HUES48 (cell line): ENCODE data around the gene SEPTIN1.
"Not testable (repeated sequence)": the region's sequence is repeated elsewhere in the genome, so short reads cannot be mapped to it uniquely, and the experiment has no call there.

Experiments
- H3K27ac ChIP-seq: one replicate; pipeline ENCODE4 v1.7.0; 2013; ENCODE audit warnings: low read depth, low read length, inconsistent platforms
- H3K27me3 ChIP-seq: 2 replicates; pipeline ENCODE4 v1.6.1; 2013; ENCODE audit warnings: mild to moderate bottlenecking, low read length; ENCODE audit not compliant: control insufficient read depth, insufficient read depth
- H3K36me3 ChIP-seq: 2 replicates; pipeline ENCODE4 v1.6.1; 2013; ENCODE audit warnings: low read length; ENCODE audit not compliant: control insufficient read depth, insufficient read depth
- H3K4me1 ChIP-seq: 2 replicates; pipeline ENCODE4 v1.6.1; 2013; ENCODE audit warnings: mild to moderate bottlenecking, low read length; ENCODE audit not compliant: control insufficient read depth, insufficient read depth
- H3K4me3 ChIP-seq: 2 replicates; pipeline ENCODE4 v1.5.1; 2013; ENCODE audit warnings: mild to moderate bottlenecking, low read depth, low read length
- H3K9ac ChIP-seq: 2 replicates; pipeline ENCODE4 v1.6.1; 2013; ENCODE audit warnings: mild to moderate bottlenecking, low read depth, low read length, moderate library complexity
- H3K9me3 ChIP-seq: 2 replicates; pipeline ENCODE4 v1.6.1; 2013; ENCODE audit warnings: low read length; ENCODE audit not compliant: control insufficient read depth, insufficient read depth

Gene SEPTIN1

GRCh38 chr16:30346286-30346685, 36.1 kb downstream of the SEPTIN1 start:
- Histone ChIP-seq H3K27me3 (no peaks in the 10 kb centered on the region), H3K4me1 (no peaks in the 10 kb centered on the region), H3K4me3 (no peak overlapping the region), H3K27ac (no peak overlapping the region), H3K9ac (no peak overlapping the region), H3K9me3 (no peaks in the 10 kb centered on the region), H3K36me3 (peaks cover 17% of the 10 kb centered on the region)

- not testable (repeated sequence) for H3K4me3 ChIP-seq, H3K27ac ChIP-seq, H3K27me3 ChIP-seq, H3K4me1 ChIP-seq, H3K9me3 ChIP-seq, H3K36me3 ChIP-seq, H3K9ac ChIP-seq
Measured at GRCh38 chr16:30343491-30343820, 38.9 kb downstream of the SEPTIN1 start.

- Histone ChIP-seq H3K4me3 (no peak overlapping the region), H3K9me3 (no peaks in the 10 kb centered on the region), H3K27ac (no peak overlapping the region), H3K4me1 (no peaks in the 10 kb centered on the region), H3K9ac (no peak overlapping the region), H3K36me3 (no peaks in the 10 kb centered on the region), H3K27me3 (no peaks in the 10 kb centered on the region)
Measured at GRCh38 chr16:30342751-30343490, 39.4 kb downstream of the SEPTIN1 start.

DNA sequence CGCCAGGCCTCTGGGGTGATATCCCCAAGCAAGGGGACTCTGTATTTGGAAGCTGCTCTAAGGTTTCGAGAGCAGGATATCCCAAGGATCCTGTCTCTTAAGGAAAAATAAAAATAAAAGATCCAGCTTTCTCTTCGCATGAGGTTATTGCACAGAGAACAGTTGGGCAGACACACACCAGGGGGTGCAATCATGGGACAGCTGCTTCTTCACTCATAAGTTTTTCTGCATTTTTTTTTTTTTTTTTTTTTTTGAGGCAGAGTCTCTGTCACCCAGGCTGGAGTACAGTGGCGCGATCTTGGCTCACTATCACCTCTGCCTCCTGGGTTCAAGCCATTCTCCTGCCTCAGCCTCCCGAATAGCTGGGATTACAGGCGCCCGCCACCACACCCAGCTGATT, 40.4 kb downstream of the SEPTIN1 start:
- not testable (repeated sequence) for H3K9ac ChIP-seq, H3K27ac ChIP-seq, H3K4me1 ChIP-seq, H3K27me3 ChIP-seq, H3K36me3 ChIP-seq, H3K9me3 ChIP-seq, H3K4me3 ChIP-seq

GRCh38 chr16:30340621-30341020, 41.7 kb downstream of the SEPTIN1 start:
- Histone ChIP-seq H3K4me1 (peaks cover 3% of the 10 kb centered on the region; the same call in 1 of the 2 replicates), H3K4me3 (no peak overlapping the region)

GRCh38 chr16:30338715-30339114, 43.6 kb downstream of the SEPTIN1 start:
- not testable (repeated sequence) for H3K4me1 ChIP-seq, H3K27me3 ChIP-seq, H3K9ac ChIP-seq, H3K9me3 ChIP-seq, H3K36me3 ChIP-seq, H3K27ac ChIP-seq, H3K4me3 ChIP-seq

More at GRCh38 chr16:30340621-30341020, 41.7 kb downstream of the SEPTIN1 start:
- Histone ChIP-seq H3K27me3 (no peaks in the 10 kb centered on the region), H3K36me3 (no peaks in the 10 kb centered on the region), H3K9me3 (no peaks in the 10 kb centered on the region), H3K9ac (no peak overlapping the region), H3K27ac (no peak overlapping the region)

DNA sequence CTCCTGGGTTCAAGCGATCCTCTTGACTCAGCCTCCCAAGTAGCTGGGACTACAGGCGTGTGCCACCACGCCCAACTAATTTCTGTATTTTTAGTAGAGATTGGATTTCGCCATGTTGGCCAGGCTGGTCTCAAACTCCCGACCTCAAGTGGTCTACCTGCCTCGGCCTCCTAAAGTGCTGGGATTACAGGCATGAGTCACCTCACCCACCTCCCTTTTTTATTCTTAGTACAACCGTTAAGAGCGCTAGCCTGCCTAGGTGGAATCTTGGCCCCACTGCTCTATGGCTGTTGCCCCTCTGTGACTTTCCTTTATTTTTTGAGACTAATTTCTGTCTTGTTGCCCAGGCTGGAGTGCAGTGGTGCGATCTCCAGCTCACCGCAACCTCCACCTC, 44.4 kb downstream of the SEPTIN1 start:
- H3K4me1 ChIP-seq, H3K9ac ChIP-seq, H3K36me3 ChIP-seq, H3K27me3 ChIP-seq, H3K4me3 ChIP-seq, H3K9me3 ChIP-seq, H3K27ac ChIP-seq: not testable (repeated sequence)

GRCh38 chr16:30335598-30336474, 46.5 kb downstream of the SEPTIN1 start:
- Histone ChIP-seq H3K9ac (no peak overlapping the region), H3K4me3 (peak overlapping the region; percentile 85), H3K27me3 (no peaks in the 10 kb centered on the region), H3K27ac (no peak overlapping the region), H3K9me3 (no peaks in the 10 kb centered on the region), H3K36me3 (no peaks in the 10 kb centered on the region), H3K4me1 (peaks cover 6% of the 10 kb centered on the region; the same call in 1 of the 2 replicates)

DNA sequence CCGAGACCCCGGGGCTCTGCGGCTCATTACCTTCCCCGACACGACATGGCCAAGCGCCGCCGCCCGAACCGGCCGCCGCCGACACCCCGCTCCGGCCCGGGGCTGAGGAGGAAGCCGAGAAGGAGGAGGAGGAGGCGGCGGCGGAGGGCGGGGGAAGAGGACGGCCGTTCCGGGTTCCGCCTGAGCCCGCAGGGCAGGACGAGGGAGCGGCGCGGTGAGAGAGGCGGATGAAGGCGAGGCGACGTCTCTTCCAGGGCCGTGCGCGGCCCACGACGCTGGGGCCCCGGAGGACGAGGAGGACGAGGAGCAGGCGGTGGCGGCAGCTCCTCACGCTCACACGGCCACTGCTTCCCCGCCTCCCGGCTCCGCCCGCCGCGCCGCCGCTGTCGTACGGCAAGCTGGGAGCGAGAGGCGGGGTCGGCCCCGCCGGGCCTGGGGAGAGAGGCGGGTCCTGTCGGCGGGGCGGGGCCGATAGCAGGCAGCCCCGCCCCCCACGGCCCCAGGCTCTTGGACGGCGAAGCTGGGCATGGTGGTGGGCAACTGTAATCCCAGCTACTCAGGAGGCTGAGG, 47.2 kb downstream of the SEPTIN1 start:
- Histone ChIP-seq H3K27ac (peak overlapping the region; percentile 87), H3K4me3 (peak overlapping the region; percentile 85), H3K9ac (peak overlapping the region; percentile 78; the same call in 1 of the 2 replicates)

GRCh38 chr16:30334473-30334989, 47.8 kb downstream of the SEPTIN1 start:
- H3K9ac ChIP-seq, H3K9me3 ChIP-seq, H3K27me3 ChIP-seq, H3K4me1 ChIP-seq, H3K36me3 ChIP-seq: not testable (repeated sequence)
- H3K4me3 ChIP-seq = peak overlapping the region; percentile 85
- peak overlapping the region; percentile 70 for H3K27ac ChIP-seq

More for the DNA sequence above, 47.2 kb downstream of the SEPTIN1 start:
- not testable (repeated sequence) for H3K9me3 ChIP-seq, H3K36me3 ChIP-seq, H3K4me1 ChIP-seq, H3K27me3 ChIP-seq
